GM12878 (cell line): Measurements from ENCODE around the gene PLXNA2. TPM values are rescaled to one million over a fixed set of nuclear protein-coding genes. Genes with fewer than 3 reads are reported as not detected.

Experiments
- ATAC-seq: fragments of 200-7000 bp; cut with Tn5 transposase; 3 replicates; pipeline ENCODE4 v1.9.1; 2020; ENCODE audit warnings: mild to moderate bottlenecking, moderate library complexity
- BruUV-seq: library from RNA; stranded (reverse); fragments of 400-500 nt; replicated peaks from 2 replicates; lab custom pipeline; 2021; lab: Mats Ljungman, UMichigan
- CTCF ChIA-PET: fragments of 300-600 bp; sonication (Branson Sonifier 250); formaldehyde crosslinking; extraction: SDS; loops from one replicate; lab custom pipeline; 2021; ENCODE audit warnings: inconsistent platforms; lab: Yijun Ruan, JAX
- POLR2A ChIA-PET: fragments of 350-600 bp; formaldehyde crosslinking; extraction: SDS; loops from one replicate; lab custom pipeline; 2021; ENCODE audit warnings: inconsistent platforms; lab: Charles Lee
- RAD21 ChIA-PET: fragments of 300-600 bp; sonication (Branson Sonifier 250); formaldehyde crosslinking; loops from one replicate; lab custom pipeline; 2023; ENCODE audit warnings: antibody characterized with exemption; ENCODE audit not compliant: unreplicated experiment; lab: Charles Lee
- SMC1A ChIA-PET: fragments of 300-600 bp; sonication (Branson Sonifier 250); formaldehyde crosslinking; loops from one replicate; lab custom pipeline; 2023; ENCODE audit not compliant: unreplicated experiment, uncharacterized antibody; lab: Charles Lee
- DNase-seq: peaks from one replicate; pipeline ENCODE4 v3.0.0-alpha.2; 2011; ENCODE audit warnings: low read depth, low spot score
- FAIRE-seq: peaks from 3 replicates; lab custom pipeline; 2011; peaks lifted over from hg19 to GRCh38; lab: Jason Lieb, UNC
- H2AFZ ChIP-seq: 2 replicates; pipeline ENCODE4 v1.6.0; 2011; ENCODE audit warnings: low read depth, low read length, control low read depth; ENCODE audit not compliant: control insufficient read depth
- H3K27ac ChIP-seq: 2 replicates; pipeline ENCODE4 v1.5.1; 2011; ENCODE audit warnings: control low read depth; ENCODE audit not compliant: control insufficient read depth, insufficient read depth
- H3K27me3 ChIP-seq, 2 experiments: replicated peaks in 1 of 2; 2 replicates each; pipeline versions ENCODE4 v1.6.0 to v1.6.1; 2011; ENCODE audit warnings: low read length in 1 of 2; ENCODE audit not compliant: control insufficient read depth in 2 of 2, insufficient read depth in 2 of 2
- H3K36me3 ChIP-seq, 2 experiments: 2 replicates each; pipeline ENCODE4 v1.5.1; 2011; ENCODE audit warnings: low read length in 1 of 2; ENCODE audit not compliant: control insufficient read depth in 2 of 2, insufficient read depth in 2 of 2
- H3K4me1 ChIP-seq: 2 replicates; pipeline ENCODE4 v1.6.1; 2011; ENCODE audit warnings: mild to moderate bottlenecking, low read length, moderate library complexity, mixed read lengths; ENCODE audit not compliant: control insufficient read depth, insufficient read depth
- H3K4me2 ChIP-seq: 2 replicates; pipeline ENCODE4 v1.6.0; 2011; ENCODE audit warnings: control low read depth; ENCODE audit not compliant: control insufficient read depth, insufficient read depth
- H3K4me3 ChIP-seq: fragments of 200-600 bp; sonication (generic); 2 replicates; pipeline ENCODE4 v1.5.1; 2016
- H3K79me2 ChIP-seq: 2 replicates; pipeline ENCODE4 v1.6.0; 2011; ENCODE audit warnings: low read length; ENCODE audit not compliant: control insufficient read depth, insufficient read depth
- H3K9ac ChIP-seq: 2 replicates; pipeline ENCODE4 v1.8.0; 2011; ENCODE audit warnings: low read length, control low read depth, mixed read lengths; ENCODE audit not compliant: control insufficient read depth, insufficient read depth
- H3K9me3 ChIP-seq: replicated peaks from 3 replicates; pipeline ENCODE4 v1.5.1; 2011; ENCODE audit warnings: mild to moderate bottlenecking, low read length; ENCODE audit not compliant: control insufficient read depth, insufficient read depth
- H4K20me1 ChIP-seq: 2 replicates; pipeline ENCODE4 v1.6.0; 2011; ENCODE audit not compliant: control insufficient read depth, insufficient read depth
- BRCA1 ChIP-seq: IDR thresholded peaks from 2 replicates; pipeline ENCODE4 v1.6.1; 2011; ENCODE audit warnings: low read depth, low read length, improper control_type of control experiment
- CREB1 ChIP-seq: IDR thresholded peaks from 2 replicates; pipeline ENCODE4 v1.6.1; 2012; ENCODE audit warnings: low read depth, mild to moderate bottlenecking, inconsistent platforms
- DPF2 ChIP-seq: fragments of 450-650 bp; IDR thresholded peaks from 2 replicates; pipeline ENCODE4 v1.6.1; 2017; ENCODE audit warnings: mild to moderate bottlenecking
- EGR1 ChIP-seq, 2 experiments: IDR thresholded peaks; 1 replicate in 1 of 2; 2 replicates in 1 of 2; pipeline ENCODE4 v1.6.1; 2011 to 2012; ENCODE audit warnings: low read depth in 2 of 2, low read length in 2 of 2, borderline replicate concordance in 1 of 2, mild to moderate bottlenecking in 1 of 2, moderate library complexity in 1 of 2
- FOS ChIP-seq: IDR thresholded peaks from 3 replicates; pipeline ENCODE4 v1.6.1; 2011; ENCODE audit warnings: borderline replicate concordance; ENCODE audit not compliant: insufficient read length; ENCODE audit errors: extremely low read depth
- HDAC2 ChIP-seq: fragments of 200-600 bp; sonication (generic); IDR thresholded peaks from 2 replicates; pipeline ENCODE4 v1.6.1; 2017
- NR2C2 ChIP-seq: IDR thresholded peaks from 2 replicates; pipeline ENCODE4 v1.6.1; 2011; ENCODE audit warnings: borderline replicate concordance, low read depth; ENCODE audit not compliant: control insufficient read depth, insufficient read length
- PKNOX1 ChIP-seq: fragments of 450-650 bp; IDR thresholded peaks from 2 replicates; pipeline ENCODE4 v1.6.1; 2016; ENCODE audit warnings: mild to moderate bottlenecking
- RFX5 ChIP-seq: IDR thresholded peaks from 2 replicates; pipeline ENCODE4 v1.6.1; 2011; ENCODE audit warnings: low read depth, low read length, improper control_type of control experiment
- SKIL ChIP-seq: fragments of 450-650 bp; IDR thresholded peaks from 2 replicates; pipeline ENCODE4 v1.6.1; 2017; ENCODE audit warnings: mild to moderate bottlenecking, low read depth, inconsistent platforms; ENCODE audit not compliant: poor library complexity, severe bottlenecking
- SMC3 ChIP-seq: IDR thresholded peaks from 2 replicates; pipeline ENCODE4 v1.6.1; 2011; ENCODE audit warnings: low read length, improper control_type of control experiment, borderline replicate concordance
- SPI1 ChIP-seq: IDR thresholded peaks from 2 replicates; pipeline ENCODE4 v1.6.1; 2011; ENCODE audit warnings: low read depth, mild to moderate bottlenecking, low read length, moderate library complexity, borderline replicate concordance; ENCODE audit not compliant: insufficient read depth
- TARDBP ChIP-seq: IDR thresholded peaks from 2 replicates; pipeline ENCODE4 v1.6.1; 2016; ENCODE audit warnings: borderline replicate concordance
- ZNF687 ChIP-seq: fragments of 450-650 bp; IDR thresholded peaks from 2 replicates; pipeline ENCODE4 v1.6.1; 2017; ENCODE audit warnings: mild to moderate bottlenecking, moderate library complexity
- WGBS: methylation state at CpG from one replicate; pipeline ENCODE4 v1.1.6; 2016; ENCODE audit warnings: low lambda C conversion rate; ENCODE audit not compliant: insufficient replicate concordance, insufficient coverage; ENCODE audit errors: missing lambda C conversion rate; 5-methylcytosine and 5-hydroxymethylcytosine counted together
- in situ Hi-C: fragments of 300-500 bp; cut with MboI; formaldehyde crosslinking; loops from 9 replicates; pipeline ENCODE4 v1.14.3; 2018; ENCODE audit warnings: mixed read lengths
- intact Hi-C: fragments of 100-400 bp; cut with micrococcal nuclease; formaldehyde crosslinking; loops from one replicate; pipeline ENCODE4 v1.14.2; 2022; ENCODE audit not compliant: unreplicated experiment
- polyA plus RNA-seq, 11 experiments: library from polyadenylated mRNA; depleted of rRNA in 4 of 11; unstranded in 6 of 11; stranded (reverse) in 5 of 11; fragments of >200 nt; fragmentation: Nextera tagmentation in 4 of 11; fragmentation: Illumina TruSeq in 1 of 11; extraction: Ambion mirVana in 4 of 11; extraction: Trizol in 1 of 11; gene quantifications; 1 replicate in 1 of 11; 2 replicates in 10 of 11; pipeline versions ENCODE4 v1.2.1 to v1.2.3, GENCODE V29; 2011 to 2016; ENCODE audit warnings: inconsistent platforms in 2 of 11, missing spikeins in 2 of 11, low read depth in 1 of 11
- total RNA-seq, 4 experiments: library from RNA; depleted of rRNA in 3 of 4; stranded (reverse); fragments of >200 nt in 3 of 4; fragmentation: Illumina TruSeq in 1 of 4; extraction: Trizol in 1 of 4; gene quantifications; 2 replicates each; pipeline versions ENCODE4 v1.2.1 to v1.2.3, GENCODE V29; 2013 to 2021

The PLXNA2 gene
- total and polyA plus RNA-seq, 10 of the 15 experiments (the other 5 are each of a cell fraction or from before 2014, with no cell fraction given) = under 0.01 to 0.08 (median 0.07) TPM; not detected in 4

- no peak for TF ChIP-seq BRCA1
- TF ChIP-seq, all 136 proteins: peak for 0
Measured at GRCh38 chr1:208280681-208281450, 36.7 kb upstream of the PLXNA2 start (continued).

GRCh38 chr1:208279826-208280588 is 35.8 kb upstream of the PLXNA2 start:
- no peak overlapping the region for H2AFZ ChIP-seq
- H3K27ac ChIP-seq = no peak overlapping the region
- DNase-seq (no peak), FAIRE-seq (no peak)
- H3K79me2 ChIP-seq = no peaks in the 10 kb centered on the region
- no peaks in the 10 kb centered on the region for H3K4me1 ChIP-seq
- BruUV-seq = no TSS peak
- ChIA-PET POLR2A (no interaction called here), SMC1A (interaction anchor here (1.3 kb wide), 1 partner anchor 16 kb away, joined by 3 read pairs; no protein-coding TSS in a partner anchor), RAD21 (no interaction called here), CTCF (no interaction called here)
- intact Hi-C loops = no loop called here
- H3K4me3 ChIP-seq = no peak overlapping the region
- no peaks in the 10 kb centered on the region for H3K9me3 ChIP-seq
- no peak overlapping the region for H3K9ac ChIP-seq
- no peaks in the 10 kb centered on the region for H3K36me3 ChIP-seq
- WGBS = 36% methylated on average over 11 of the region's 11 CpGs
- TF ChIP-seq EGR1 (IDR thresholded peaks at IDR 0.05; ENCODE audit: borderline replicate concordance in 1 of 2, low read depth in 2 of 2, low read length in 2 of 2) = no peak
- TF ChIP-seq HDAC2 = no peak
- TF ChIP-seq NR2C2 = no peak
- TF ChIP-seq FOS = no peak
- TF ChIP-seq ZNF687 = no peak
- no peak for TF ChIP-seq TARDBP
- TF ChIP-seq SPI1 = no peak
- TF ChIP-seq RFX5 = no peak
- no peak for TF ChIP-seq CREB1
- TF ChIP-seq SMC3 = no peak
- no peak for TF ChIP-seq DPF2
- TF ChIP-seq PKNOX1 = no peak
- TF ChIP-seq SKIL = no peak
- TF ChIP-seq, all 136 proteins: peak for 0
- no peak overlapping the region for H3K4me2 ChIP-seq
- ATAC-seq = no peak
- in situ Hi-C loops = no loop called here
- 0 out of 4 replicates have a peak, but pooled peaks cover 0 to 2% of the 10 kb centered on the region in 2 experiments for H3K27me3 ChIP-seq
- no peaks in the 10 kb centered on the region for H4K20me1 ChIP-seq
